GM21786 (cell line): ENCODE data around the gene KRT40.

Experiments used
- ATAC-seq: cut with Tn5 transposase; IDR thresholded peaks from one replicate; pipeline ENCODE4 v1.9.1; 2021; ENCODE audit not compliant: unreplicated experiment

Gene KRT40

GRCh38 chr17:40953881-40954280 lies 30.2 kb downstream of the KRT40 start:
- ATAC-seq, result no peak

- no peak for ATAC-seq
Measured at GRCh38 chr17:40952661-40953060, 31.5 kb downstream of the KRT40 start.

GRCh38 chr17:40952154-40952553 lies 32.0 kb downstream of the KRT40 start:
- ATAC-seq, result no peak

DNA sequence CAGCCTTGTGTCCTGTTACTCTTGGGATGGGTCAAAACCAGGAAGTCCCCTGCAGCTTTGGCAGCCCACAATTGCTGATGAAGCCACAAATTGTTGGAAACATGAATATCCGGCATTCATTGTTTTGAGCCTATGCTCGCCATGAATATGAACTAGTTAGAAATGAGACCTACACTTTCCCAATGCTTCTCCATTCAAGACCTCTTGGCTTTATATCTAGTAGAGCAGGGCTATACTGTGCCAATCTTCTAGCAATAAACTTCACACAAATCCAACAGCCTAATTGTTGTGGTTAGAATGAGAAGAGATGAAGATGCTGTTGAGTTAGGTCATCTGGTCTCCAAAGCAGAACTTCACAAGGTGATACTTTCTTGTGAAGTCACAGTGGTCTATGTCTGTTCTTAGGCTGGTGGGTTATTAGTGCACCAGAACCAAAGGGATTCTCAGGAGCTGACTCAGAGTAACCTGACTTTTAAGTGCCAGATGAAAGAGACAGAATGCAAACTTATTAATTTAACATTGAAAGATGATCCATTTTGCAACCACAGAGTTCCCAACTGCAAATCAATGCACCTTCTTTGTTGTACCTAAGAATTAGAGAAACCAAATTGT lies 33.0 kb downstream of the KRT40 start:
- ATAC-seq, result no peak

DNA sequence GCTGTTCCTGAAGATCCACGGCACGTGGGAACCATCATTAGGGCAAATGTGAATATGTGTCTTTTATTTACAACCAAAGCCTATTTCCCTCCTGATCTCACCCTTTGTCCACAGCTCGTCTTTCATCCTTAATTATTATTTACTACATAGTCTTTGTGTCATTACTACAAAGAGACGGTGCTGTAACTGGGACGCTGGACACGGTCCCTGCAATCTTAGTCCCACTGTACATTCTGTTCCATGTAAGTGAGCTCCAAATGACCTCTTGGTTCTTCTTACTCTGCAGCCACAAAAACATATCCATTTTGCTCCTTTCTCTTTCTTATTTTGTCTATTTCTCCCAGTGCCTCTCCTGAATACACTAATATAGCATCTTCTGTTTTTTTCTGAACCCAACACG lies 34.0 kb downstream of the KRT40 start:
- no peak for ATAC-seq

- no peak for ATAC-seq
Measured at GRCh38 chr17:40949418-40949817, 34.7 kb downstream of the KRT40 start.

GRCh38 chr17:40947929-40948328 lies 36.2 kb downstream of the KRT40 start:
- ATAC-seq, result no peak

DNA sequence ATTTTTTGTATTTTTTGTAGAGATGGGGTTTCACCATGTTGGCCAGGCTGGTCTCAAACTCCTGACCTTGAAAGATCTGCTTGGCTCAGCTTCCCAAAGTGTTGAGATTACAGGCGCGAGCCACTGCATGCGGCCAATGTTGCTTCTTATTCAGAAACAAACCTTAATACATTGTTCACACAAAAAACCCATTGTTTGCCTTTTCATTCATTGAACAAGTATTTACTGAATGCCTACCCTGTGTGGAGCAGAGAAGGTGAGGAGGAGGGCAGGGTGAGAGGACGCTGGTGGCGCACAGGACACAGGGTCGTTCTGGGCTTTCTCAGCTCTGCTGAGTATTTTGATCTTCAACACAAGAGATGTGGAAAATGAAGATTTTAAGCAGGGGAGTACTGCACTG lies 38.7 kb downstream of the KRT40 start:
- no peak for ATAC-seq

DNA sequence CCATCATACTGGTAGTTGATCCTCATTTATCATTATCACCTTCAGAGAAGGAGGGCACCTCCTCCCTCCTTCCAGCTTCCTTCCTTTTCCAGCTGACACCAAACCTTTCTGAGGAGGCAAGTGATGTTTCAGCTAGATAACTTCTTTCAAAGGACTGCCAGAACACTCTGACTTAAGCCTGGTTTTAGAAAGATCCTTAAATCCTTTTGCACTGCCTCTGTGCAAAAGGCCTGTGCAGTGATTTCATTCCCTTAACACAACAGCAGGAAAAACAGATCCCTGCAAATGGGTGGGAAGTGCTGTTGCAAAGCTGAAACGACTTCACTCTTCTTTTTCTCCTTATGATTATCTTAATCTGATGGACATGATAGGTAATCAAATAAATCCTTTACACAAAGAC lies 39.6 kb downstream of the KRT40 start:
- no peak for ATAC-seq

- no peak for ATAC-seq
Measured at GRCh38 chr17:40942553-40942952, 41.6 kb downstream of the KRT40 start.

GRCh38 chr17:40940266-40940665 lies 43.9 kb downstream of the KRT40 start:
- ATAC-seq, result no peak

- no peak for ATAC-seq
Measured at GRCh38 chr17:40938981-40939380, 45.1 kb downstream of the KRT40 start.

DNA sequence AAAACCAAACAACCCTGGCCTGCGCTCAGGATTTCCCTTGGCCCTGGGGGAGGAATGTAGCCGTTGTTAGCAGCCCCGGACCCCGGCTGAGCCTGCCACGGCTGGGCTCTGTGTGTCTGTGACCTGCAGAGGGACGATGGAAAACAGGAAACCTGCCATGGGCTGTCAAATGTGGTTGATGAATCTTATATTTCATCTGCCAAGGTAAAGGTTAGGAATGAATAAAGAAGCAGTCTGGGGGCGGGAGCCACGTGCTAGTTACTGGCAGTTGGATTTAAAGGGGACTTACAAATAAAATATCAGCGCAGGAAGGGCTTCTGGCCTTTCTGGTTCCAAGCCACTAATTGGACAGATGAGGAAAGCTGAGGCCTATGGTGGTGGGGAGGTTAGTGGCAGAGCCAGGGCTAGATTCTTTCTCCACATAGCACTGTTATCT lies 46.7 kb downstream of the KRT40 start, which contains the start of gene KRT23:
Gene KRT23, minus strand, starts transcription at position 263 of the 436 bp plus-strand sequence. CDS start 1,043 bp downstream, outside the sequence.
- ATAC-seq, result no peak

- no peak for ATAC-seq
Measured at GRCh38 chr17:40936976-40937375, 47.1 kb downstream of the KRT40 start.

- no peak for ATAC-seq
Measured at GRCh38 chr17:40936437-40936971, 47.6 kb downstream of the KRT40 start.

GRCh38 chr17:40935624-40936023 lies 48.5 kb downstream of the KRT40 start:
- no peak for ATAC-seq

DNA sequence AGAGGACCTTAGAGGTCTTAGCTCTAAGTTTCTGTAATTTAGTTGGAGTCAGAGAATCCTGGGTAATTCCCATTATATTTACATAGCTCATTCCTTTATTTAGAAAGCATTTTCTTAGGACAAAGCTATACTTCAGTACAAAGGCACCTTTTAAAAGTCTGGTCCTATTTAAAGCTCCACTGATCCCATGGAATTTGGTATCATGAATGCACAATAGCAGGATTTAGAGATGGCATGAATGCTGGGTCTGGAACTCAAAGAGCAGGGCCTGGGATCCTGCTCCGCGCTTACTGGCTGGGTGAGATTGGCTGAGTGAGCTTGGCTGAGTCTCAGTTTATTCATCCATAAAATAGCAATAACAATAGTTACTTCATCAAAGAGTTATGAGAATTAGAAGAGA lies 51.5 kb downstream of the KRT40 start:
- no peak for ATAC-seq

- ATAC-seq, result no peak
Measured at GRCh38 chr17:40931311-40931710, 52.8 kb downstream of the KRT40 start.
